Hepatocyte (in vitro differentiated cells): ENCODE data around the gene ARFGAP1. TPM values are rescaled to one million over a fixed set of nuclear protein-coding genes. Genes with fewer than 3 reads are reported as not detected.

Experiments
- DNase-seq: peaks from one replicate; pipeline ENCODE4 v3.0.0-alpha.2; 2016; ENCODE audit warnings: low spot score
- H2AFZ ChIP-seq: fragments of 200-600 bp; sonication (generic); 2 replicates; pipeline ENCODE4 v1.6.0; 2016; ENCODE audit warnings: antibody characterized with exemption, mild to moderate bottlenecking
- H3K27ac ChIP-seq: fragments of 200-600 bp; sonication (generic); 2 replicates; pipeline ENCODE4 v1.5.1; 2016; ENCODE audit warnings: mild to moderate bottlenecking
- H3K27me3 ChIP-seq: fragments of 200-600 bp; sonication (generic); 2 replicates; pipeline ENCODE4 v1.6.1; 2016
- H3K36me3 ChIP-seq: fragments of 200-600 bp; sonication (generic); replicated peaks from 2 replicates; pipeline ENCODE4 v1.5.1; 2016; ENCODE audit warnings: low read depth; ENCODE audit not compliant: insufficient read depth
- H3K4me1 ChIP-seq: fragments of 200-600 bp; sonication (generic); 2 replicates; pipeline ENCODE4 v1.5.1; 2016; ENCODE audit warnings: mild to moderate bottlenecking, moderate library complexity; ENCODE audit not compliant: insufficient read depth
- H3K4me2 ChIP-seq: fragments of 200-600 bp; sonication (generic); 2 replicates; pipeline ENCODE4 v1.6.0; 2016
- H3K4me3 ChIP-seq: fragments of 200-600 bp; sonication (generic); 2 replicates; pipeline ENCODE4 v1.5.1; 2016; ENCODE audit warnings: mild to moderate bottlenecking
- H3K79me2 ChIP-seq: fragments of 200-600 bp; sonication (generic); 2 replicates; pipeline ENCODE4 v1.6.0; 2017; ENCODE audit warnings: mild to moderate bottlenecking
- H3K9me2 ChIP-seq: fragments of 200-600 bp; sonication (generic); replicated peaks from 2 replicates; pipeline ENCODE4 v1.6.0; 2017; ENCODE audit warnings: mild to moderate bottlenecking; ENCODE audit not compliant: insufficient read depth
- H3K9me3 ChIP-seq: fragments of 200-600 bp; sonication (generic); 2 replicates; pipeline ENCODE4 v1.5.1; 2016; ENCODE audit warnings: low read depth, mild to moderate bottlenecking
- H4K20me1 ChIP-seq: fragments of 200-600 bp; sonication (generic); 2 replicates; pipeline ENCODE4 v1.6.0; 2016; ENCODE audit warnings: mild to moderate bottlenecking; ENCODE audit not compliant: insufficient read depth, poor library complexity, severe bottlenecking
- CTCF ChIP-seq: fragments of 200-600 bp; sonication (generic); IDR thresholded peaks from 2 replicates; pipeline ENCODE4 v1.5.1; 2016; ENCODE audit warnings: antibody characterized with exemption, mild to moderate bottlenecking; ENCODE audit not compliant: poor library complexity
- EZH2 ChIP-seq: fragments of 200-600 bp; sonication (generic); IDR thresholded peaks from 2 replicates; pipeline ENCODE4 v1.6.1; 2016; ENCODE audit warnings: antibody characterized with exemption, mild to moderate bottlenecking, borderline replicate concordance
- EZH2phosphoT487 ChIP-seq: fragments of 200-600 bp; sonication (generic); IDR thresholded peaks from one replicate; pipeline ENCODE4 v1.6.1; 2018; ENCODE audit warnings: antibody characterized with exemption, mild to moderate bottlenecking, low read depth, moderate library complexity; ENCODE audit not compliant: unreplicated experiment, severe bottlenecking
- WGBS: methylation state at CpG from one replicate; pipeline ENCODE4 v1.1.6; 2016; ENCODE audit warnings: low lambda C conversion rate; ENCODE audit errors: missing lambda C conversion rate; 5-methylcytosine and 5-hydroxymethylcytosine counted together
- polyA plus RNA-seq: library from polyadenylated mRNA; unstranded; fragments of >200 nt; fragmentation: Nextera tagmentation; extraction: Ambion mirVana; gene quantifications from 2 replicates; pipeline ENCODE4 v1.2.1, GENCODE V29; 2016
- total RNA-seq: library from RNA; depleted of rRNA; stranded (reverse); fragments of >200 nt; gene quantifications from 2 replicates; pipeline ENCODE4 v1.2.3, GENCODE V29; 2014

Gene ARFGAP1
- total and polyA plus RNA-seq, 2 experiments from 2014 or later: 78.2 to 99.0 TPM

DNA sequence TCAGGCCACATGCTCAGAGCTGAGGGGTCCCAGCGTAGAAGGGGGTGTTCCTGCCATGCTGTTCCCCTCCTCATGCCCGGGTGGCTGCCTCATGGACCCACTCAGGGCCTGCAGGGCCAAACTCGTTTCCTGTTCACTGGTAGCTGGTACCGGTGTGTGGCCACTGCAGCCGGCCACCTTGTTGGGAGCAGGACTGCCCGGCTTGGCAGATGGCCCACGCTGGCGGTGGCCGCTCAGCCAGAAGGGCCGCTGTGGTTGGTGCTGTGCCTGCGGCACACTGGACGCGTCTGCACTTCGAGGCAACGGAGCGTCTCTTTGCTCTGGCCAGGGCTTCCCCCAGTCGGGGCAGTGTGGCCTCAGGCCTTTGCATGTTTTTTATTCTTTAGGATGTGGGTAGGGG is 10.3 kb downstream of the ARFGAP1 start:
- H3K79me2 ChIP-seq: no peaks in the 10 kb centered on the region
- no peak for TF ChIP-seq EZH2
- no peak for TF ChIP-seq CTCF
- TF ChIP-seq EZH2phosphoT487: no peak
- no peak overlapping the region for H3K27ac ChIP-seq
- no peaks in the 10 kb centered on the region for H3K27me3 ChIP-seq
- no peaks in the 10 kb centered on the region for H4K20me1 ChIP-seq
- H3K9me3 ChIP-seq: no peaks in the 10 kb centered on the region
- no peak for DNase-seq
- H3K4me2 ChIP-seq: no peak overlapping the region
- 97% methylated on average over 17 of the region's 17 CpGs for WGBS
- H2AFZ ChIP-seq: no peak overlapping the region
- H3K36me3 ChIP-seq: no peaks in the 10 kb centered on the region
- H3K4me1 ChIP-seq: no peaks in the 10 kb centered on the region
- H3K9me2 ChIP-seq: no peaks in the 10 kb centered on the region
- H3K4me3 ChIP-seq: no peak overlapping the region

GRCh38 chr20:63283397-63284082 is 10.9 kb downstream of the ARFGAP1 start:
- Histone ChIP-seq H3K27me3 (no peaks in the 10 kb centered on the region), H3K4me1 (no peaks in the 10 kb centered on the region), H4K20me1 (no peaks in the 10 kb centered on the region), H2AFZ (no peak overlapping the region), H3K79me2 (no peaks in the 10 kb centered on the region), H3K9me2 (no peaks in the 10 kb centered on the region), H3K27ac (no peak overlapping the region), H3K4me3 (no peak overlapping the region), H3K4me2 (no peak overlapping the region), H3K9me3 (no peaks in the 10 kb centered on the region), H3K36me3 (no peaks in the 10 kb centered on the region)
- DNase-seq: no peak
- TF ChIP-seq EZH2phosphoT487 (no peak), CTCF (no peak), EZH2 (no peak)
- WGBS: 97% methylated on average over 31 of the region's 33 CpGs

GRCh38 chr20:63284083-63284440 is 11.4 kb downstream of the ARFGAP1 start:
- 97% methylated on average over 13 of the region's 14 CpGs for WGBS
- Histone ChIP-seq H4K20me1 (no peaks in the 10 kb centered on the region), H3K27me3 (no peaks in the 10 kb centered on the region), H3K4me2 (no peak overlapping the region), H2AFZ (no peak overlapping the region), H3K9me2 (no peaks in the 10 kb centered on the region), H3K27ac (no peak overlapping the region), H3K79me2 (no peaks in the 10 kb centered on the region), H3K4me1 (no peaks in the 10 kb centered on the region), H3K9me3 (no peaks in the 10 kb centered on the region), H3K36me3 (no peaks in the 10 kb centered on the region), H3K4me3 (no peak overlapping the region)
- no peak for DNase-seq
- TF ChIP-seq CTCF (no peak), EZH2phosphoT487 (no peak), EZH2 (no peak)

- no peaks in the 10 kb centered on the region for H3K36me3 ChIP-seq
- H3K4me3 ChIP-seq: no peak overlapping the region
- H3K27me3 ChIP-seq: no peaks in the 10 kb centered on the region
- H3K9me3 ChIP-seq: no peaks in the 10 kb centered on the region
- no peaks in the 10 kb centered on the region for H4K20me1 ChIP-seq
- WGBS: 94% methylated on average over 25 of the region's 25 CpGs
- TF ChIP-seq EZH2phosphoT487 (no peak), EZH2 (no peak), CTCF (no peak)
- no peak overlapping the region for H3K4me2 ChIP-seq
- DNase-seq: no peak
- no peak overlapping the region for H2AFZ ChIP-seq
- no peaks in the 10 kb centered on the region for H3K9me2 ChIP-seq
- no peaks in the 10 kb centered on the region for H3K4me1 ChIP-seq
- H3K27ac ChIP-seq: no peak overlapping the region
- no peaks in the 10 kb centered on the region for H3K79me2 ChIP-seq
These were observed 11.9 kb downstream of the ARFGAP1 start for GRCh38 chr20:63284544-63284949.
